ENCODE measurements around the gene EPHB2.

DNA sequence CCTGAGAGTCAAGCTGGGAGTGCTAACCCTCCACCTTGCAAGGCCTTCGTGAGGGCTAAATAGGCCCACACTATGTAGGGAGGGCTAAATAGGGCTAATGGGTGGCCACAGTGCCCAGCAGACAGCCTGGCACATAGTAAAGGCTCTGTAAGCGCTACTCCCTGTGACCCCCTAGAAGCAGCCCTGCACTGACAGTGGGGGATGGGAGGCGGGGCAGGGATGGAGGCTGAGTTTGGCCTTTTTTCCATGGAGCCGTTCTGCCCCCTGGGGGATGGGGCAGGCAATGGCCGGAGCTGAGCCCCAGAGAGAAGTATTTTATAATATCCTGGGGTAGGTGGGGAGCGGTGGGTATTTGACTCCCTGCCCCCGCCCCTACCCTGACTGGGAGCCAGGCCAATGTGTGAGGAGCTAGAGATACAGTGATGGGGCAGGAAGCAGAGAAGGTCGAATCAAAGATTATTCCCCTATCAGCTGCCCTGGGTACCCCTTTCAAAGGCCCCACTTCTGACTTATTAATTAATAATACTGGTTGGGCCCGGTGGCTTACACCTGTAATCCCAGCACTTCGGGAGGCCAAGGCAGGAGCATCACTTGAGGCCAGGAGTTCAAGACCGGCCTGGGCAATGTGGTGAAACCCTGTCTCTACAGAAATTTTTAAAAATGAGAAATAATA is 219.7 kb downstream of the EPHB2 start:
- TF ChIP-seq, protein P1, sequence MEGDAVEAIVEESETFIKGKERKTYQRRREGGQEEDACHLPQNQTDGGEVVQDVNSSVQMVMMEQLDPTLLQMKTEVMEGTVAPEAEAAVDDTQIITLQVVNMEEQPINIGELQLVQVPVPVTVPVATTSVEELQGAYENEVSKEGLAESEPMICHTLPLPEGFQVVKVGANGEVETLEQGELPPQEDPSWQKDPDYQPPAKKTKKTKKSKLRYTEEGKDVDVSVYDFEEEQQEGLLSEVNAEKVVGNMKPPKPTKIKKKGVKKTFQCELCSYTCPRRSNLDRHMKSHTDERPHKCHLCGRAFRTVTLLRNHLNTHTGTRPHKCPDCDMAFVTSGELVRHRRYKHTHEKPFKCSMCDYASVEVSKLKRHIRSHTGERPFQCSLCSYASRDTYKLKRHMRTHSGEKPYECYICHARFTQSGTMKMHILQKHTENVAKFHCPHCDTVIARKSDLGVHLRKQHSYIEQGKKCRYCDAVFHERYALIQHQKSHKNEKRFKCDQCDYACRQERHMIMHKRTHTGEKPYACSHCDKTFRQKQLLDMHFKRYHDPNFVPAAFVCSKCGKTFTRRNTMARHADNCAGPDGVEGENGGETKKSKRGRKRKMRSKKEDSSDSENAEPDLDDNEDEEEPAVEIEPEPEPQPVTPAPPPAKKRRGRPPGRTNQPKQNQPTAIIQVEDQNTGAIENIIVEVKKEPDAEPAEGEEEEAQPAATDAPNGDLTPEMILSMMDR (conservative IDR thresholded peaks at IDR 0.05; ENCODE audit: low read length), result peak; percentile 80
- TF ChIP-seq EZH2phosphoT487 (IDR thresholded peaks at IDR 0.05; ENCODE audit: borderline replicate concordance), result no peak

Data from Loucy (cell line).